ENCODE measurements around the gene CLN3.
"Not testable (repeated sequence)": the region's sequence is repeated elsewhere in the genome, so short reads cannot be mapped to it uniquely, and the experiment has no call there.

CLN3 gene

GRCh38 chr16:28491970-28492474 lies at the start of gene CLN3:
Gene CLN3 (minus strand): TSS chr16:28492074. CDS start chr16:28491759, 315 bp downstream.
- peak; percentile 82 for DNase-seq (ENCODE audit: low read depth in 2 of 2)

DNA sequence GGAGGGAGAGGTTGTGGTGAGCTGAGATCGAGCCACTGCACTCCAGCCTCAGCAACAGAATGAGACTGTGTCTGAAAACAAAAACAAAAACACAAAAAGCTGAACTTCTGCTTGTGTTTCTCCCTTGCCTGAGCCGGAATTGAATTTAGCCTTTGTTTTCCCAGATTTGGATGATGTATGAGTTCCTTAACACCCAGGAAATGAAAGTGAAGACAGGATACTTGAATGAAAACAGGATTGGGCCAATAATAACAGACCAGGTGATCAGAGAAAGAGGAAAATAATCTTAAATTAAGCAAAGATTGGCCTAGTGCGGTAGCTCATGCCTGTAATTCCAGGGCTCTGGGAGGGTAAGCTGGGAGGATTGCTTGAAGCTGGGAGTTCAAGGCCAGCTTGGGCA lies 48.5 kb upstream of the CLN3 start:
- DNase-seq (ENCODE audit: low read depth in 2 of 2): no peak

DNA sequence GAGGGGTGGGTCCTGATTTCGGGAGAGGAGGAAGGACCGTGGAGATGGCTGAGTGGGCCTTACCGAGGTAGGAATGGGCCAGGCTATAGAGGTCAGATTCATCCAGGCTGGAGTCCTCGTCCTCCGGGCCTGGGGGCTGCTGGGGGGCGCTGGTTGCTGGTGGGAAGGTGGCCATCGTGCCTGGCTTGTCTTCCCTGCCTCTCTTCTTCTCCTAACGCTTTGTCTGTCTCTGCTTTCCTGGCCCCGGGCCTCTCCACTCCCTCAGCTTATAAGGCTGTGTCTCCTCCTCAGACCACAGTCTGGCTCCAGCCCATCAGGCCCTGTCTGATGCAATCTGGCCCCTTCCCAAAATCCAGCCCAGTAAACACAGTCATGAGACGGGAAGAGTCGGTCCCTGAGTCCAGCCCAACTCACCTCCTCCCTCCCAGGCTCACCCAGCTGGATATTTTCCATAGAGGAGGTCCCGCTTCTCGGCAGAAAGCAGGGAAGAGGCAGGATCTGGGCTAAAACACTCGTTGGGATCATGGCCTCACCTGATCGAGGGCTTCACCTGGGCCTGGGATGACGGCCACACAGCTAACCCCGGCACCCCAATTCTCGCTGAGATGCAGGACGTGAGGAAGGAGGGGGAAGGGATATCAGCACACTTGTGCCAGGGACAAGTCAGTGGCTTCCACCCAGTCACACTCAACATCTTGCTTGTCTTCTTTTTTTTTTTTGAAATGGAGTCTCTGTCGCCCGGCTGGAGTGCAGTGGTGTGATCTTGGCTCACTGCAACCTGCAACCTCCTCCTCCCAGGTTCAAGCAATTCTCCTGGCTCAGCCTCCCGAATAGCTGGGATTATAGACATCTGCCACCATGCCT lies 47.1 kb upstream of the CLN3 start, which contains the start of gene NUPR1:
Gene NUPR1 (minus strand): TSS at position 242 of the 864 bp plus-strand sequence. CDS start 67 bp downstream, at position 175.
- DNase-seq (ENCODE audit: low read depth in 2 of 2): no peak

GRCh38 chr16:28537964-28538732 lies 46.3 kb upstream of the CLN3 start:
- no peak for DNase-seq (ENCODE audit: low read depth in 2 of 2)

DNA sequence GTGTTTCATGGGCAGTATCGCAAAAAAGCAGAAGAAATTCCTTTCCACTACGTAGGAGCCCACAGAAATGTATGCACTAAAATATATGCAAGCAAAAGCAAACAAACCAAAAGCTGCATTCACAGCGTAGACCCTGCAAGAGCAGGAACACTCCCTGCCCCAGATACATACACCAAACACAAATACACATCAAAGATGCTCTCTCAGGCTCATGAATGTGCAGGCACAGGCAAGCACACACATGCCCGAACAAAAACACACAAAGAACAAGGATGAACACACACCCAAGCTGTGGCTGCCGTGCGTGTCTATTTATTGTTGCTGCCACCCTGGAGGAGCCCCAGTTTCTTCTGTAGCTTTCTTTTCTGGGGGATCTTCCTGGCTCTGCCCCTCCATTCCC lies 45.2 kb upstream of the CLN3 start:
- DNase-seq (ENCODE audit: low read depth in 2 of 2): no peak

DNA sequence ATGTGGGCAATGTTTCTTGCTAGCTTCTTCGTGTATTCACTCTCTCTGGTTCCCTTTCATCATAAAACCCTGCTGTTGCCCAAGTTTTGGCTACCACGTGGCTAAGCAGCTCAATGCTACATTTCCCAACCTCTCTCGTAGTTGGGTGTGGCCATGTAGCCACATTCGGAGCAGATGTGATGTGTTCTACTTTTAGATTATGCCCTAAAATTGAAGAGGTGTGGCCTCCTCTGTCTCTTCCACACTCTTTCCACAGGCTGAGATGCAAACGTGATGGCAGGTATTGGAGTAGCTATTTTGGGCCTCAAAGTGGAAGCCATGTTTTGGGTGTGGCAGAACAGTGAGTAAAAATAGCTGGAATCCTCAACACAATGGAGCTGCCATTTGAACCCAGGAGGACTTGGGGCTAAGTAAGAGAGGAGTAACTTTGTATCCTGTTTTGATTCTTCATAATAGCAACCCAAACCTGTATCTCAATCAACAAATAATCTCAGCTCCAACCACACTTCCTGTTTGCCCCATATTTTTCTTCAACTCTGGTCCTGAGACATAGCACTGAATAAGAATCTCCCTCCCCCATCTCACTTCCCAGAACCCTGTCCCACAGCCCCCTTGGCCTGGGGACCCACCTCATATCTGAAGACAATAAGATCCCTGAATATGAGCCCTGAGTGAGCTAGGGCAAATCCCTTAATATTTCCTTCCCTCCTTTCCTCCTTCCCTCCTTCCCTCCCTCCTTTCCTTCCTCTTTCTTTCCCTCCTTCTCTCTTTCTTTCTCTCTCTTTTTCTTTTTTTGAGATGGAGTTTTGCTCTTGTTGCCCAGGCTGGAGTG lies 42.9 kb upstream of the CLN3 start:
- no peak for DNase-seq (ENCODE audit: low read depth in 2 of 2)

DNA sequence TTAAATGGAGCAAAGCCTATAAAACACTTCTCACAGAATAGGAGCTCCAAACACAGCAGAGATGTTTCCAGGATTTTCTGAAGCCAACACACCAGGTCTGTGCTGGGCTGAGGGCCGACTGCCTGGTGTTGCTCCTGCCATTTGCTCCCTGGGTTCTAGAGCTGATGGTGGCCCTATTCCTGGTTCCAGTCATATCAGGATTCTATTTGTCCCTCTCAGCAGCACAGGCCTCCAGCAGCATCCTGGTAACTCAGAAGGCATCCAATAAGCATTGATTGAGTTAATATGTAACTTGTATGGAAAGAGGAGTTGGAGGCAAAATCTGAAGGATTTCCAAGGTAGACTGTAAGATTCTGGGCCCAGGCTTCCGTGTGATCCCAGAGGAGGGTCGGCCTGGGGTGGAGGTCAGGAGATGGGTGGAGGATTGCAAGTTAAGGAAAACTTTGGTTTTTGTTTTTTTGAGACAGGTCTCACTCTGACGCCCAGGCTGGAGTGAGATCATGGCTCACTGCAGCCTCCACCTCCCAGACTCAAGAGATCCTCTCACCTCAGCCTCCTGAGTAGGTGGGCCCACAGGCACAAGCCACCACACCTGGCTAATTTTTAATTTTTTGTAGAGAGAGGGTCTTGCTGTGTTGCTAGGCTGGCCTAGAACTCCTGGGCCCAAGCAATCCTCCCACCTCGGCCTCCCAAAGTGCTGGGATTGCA lies 41.2 kb upstream of the CLN3 start:
- DNase-seq (ENCODE audit: low read depth in 2 of 2): no peak

- no peak for DNase-seq (ENCODE audit: low read depth in 2 of 2)
These were observed 40.2 kb upstream of the CLN3 start for GRCh38 chr16:28531777-28532744.

DNA sequence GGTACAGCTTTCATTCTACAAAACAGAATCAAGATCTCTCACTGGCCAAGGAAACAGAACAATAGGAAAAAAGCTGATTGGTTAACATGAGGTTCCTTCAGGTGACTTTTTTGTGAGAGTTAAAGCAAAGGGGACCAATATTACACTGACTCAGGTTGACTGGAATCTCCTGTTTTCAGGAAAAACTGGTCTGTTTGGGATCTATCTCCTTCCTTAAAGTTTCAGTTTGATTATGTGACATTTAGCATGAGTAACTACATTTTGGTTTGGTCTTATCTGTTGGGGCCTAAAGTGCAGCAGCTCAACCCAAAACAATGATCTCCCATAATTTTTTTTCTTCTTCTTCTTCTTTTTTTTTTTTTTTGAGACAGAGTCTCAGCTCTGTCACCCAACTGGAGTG lies 37.2 kb upstream of the CLN3 start:
- no peak for DNase-seq (ENCODE audit: low read depth in 2 of 2)

DNA sequence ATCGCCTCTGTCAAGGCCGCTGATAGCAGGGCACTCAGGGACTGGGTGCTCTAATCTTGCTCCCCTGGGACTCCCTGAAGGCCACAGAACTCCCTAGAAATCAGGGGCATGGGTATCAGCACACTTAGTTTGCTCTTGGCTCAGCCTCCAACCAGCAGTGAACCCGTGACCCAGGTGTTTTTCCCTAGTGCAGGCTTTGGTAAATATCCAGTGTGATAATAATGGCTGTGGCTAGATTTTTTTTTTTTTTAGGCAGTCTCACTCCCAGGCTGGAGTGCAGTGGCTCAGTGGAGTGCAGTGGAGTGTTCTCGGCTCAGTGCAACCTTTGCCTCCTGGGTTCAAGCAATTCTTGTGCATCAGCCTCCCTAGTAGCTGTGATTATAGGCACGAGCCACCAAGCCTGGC lies 36.6 kb upstream of the CLN3 start:
- no peak for DNase-seq (ENCODE audit: low read depth in 2 of 2)

DNA sequence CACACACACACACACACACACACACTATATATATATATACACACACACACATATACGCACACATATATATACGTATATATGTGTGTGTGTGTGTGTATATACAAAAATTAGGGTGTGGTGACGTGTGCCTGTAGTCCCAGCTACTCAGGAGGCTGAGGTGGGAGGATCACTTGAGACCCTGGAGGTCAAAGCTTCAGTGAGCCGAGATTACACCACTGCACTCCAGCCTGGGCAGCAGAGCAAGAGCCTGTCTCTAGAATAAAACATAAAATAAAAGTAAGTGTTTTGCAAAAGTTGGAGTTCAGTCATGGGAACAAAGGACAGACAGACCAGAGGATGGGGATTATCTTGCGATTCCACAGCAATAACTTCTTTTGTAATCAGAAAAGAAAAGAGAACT lies 36.1 kb upstream of the CLN3 start:
- no peak for DNase-seq (ENCODE audit: low read depth in 2 of 2)

GRCh38 chr16:28527100-28527785 lies 35.4 kb upstream of the CLN3 start:
- DNase-seq (ENCODE audit: low read depth in 2 of 2): not testable (repeated sequence)

DNA sequence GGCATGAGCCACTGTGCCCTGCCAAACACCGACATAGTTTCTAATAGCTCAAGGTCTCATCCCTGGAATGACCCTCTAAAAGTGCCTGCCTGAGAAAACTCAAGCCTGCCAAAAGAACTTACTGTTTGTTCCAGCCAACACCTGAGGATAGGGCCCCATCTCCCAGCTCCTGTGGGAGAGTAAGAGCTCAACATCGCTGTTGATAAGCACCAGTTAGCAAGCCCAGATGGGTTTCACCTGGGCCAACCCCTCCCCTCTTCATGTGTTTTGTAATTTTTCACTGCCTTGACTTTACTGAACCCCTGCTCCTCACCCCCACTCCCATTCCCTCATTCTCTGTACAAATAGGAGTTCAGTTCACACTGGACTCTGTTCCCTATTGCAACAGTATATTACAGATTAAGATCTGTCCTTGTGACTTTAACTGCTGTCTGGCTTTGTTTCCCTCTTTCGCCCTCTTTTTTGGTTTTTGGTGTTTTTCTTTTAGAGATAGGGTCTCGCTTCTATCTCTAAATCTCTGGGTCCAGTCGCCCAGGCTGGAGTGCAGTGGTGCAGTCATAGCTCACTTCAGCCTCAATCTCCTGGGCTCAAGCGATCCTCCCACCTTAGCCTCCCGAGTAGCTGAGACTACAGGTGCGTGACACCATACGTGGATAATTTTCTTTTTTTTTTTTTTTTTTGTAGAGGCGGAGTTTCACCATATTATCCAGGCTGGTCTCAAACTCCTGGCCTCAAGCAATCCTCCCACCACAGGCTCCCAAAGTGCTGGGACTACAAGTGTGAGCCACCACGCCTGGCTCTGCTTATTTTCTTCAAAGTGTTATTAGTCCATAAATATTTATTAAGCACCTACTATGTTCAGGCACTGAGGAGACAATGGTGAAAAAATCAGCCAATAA lies 34.6 kb upstream of the CLN3 start:
- DNase-seq (ENCODE audit: low read depth in 2 of 2): no peak

DNA sequence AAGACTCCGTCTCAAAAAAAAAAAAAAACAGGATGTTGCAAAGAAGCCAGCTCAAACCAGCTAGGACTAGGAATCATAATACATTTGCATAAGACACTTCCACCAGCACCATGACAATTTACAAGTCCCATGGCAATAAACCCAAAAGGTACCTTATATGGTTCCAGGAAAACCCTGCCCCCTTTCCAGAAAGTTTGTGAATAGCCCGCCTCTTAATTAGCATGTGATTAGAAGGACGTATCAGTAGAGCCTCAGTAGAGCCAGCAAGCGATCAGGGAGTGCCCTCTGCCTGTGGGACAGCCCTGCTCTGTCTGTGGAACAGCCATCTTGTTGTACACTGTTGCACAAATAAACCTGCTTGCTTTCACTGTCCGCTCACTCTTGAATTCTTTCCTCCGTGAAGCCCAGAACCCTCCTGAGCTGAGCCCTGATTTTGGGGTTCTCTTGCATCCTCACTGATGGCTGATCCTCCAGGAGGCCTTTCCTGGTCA lies 32.9 kb upstream of the CLN3 start:
- no peak for DNase-seq (ENCODE audit: low read depth in 2 of 2)

GRCh38 chr16:28522792-28523191 lies 30.9 kb upstream of the CLN3 start:
- no peak for DNase-seq (ENCODE audit: low read depth in 2 of 2)

GRCh38 chr16:28521436-28521835 lies 29.6 kb upstream of the CLN3 start:
- DNase-seq (ENCODE audit: low read depth in 2 of 2): no peak

DNA sequence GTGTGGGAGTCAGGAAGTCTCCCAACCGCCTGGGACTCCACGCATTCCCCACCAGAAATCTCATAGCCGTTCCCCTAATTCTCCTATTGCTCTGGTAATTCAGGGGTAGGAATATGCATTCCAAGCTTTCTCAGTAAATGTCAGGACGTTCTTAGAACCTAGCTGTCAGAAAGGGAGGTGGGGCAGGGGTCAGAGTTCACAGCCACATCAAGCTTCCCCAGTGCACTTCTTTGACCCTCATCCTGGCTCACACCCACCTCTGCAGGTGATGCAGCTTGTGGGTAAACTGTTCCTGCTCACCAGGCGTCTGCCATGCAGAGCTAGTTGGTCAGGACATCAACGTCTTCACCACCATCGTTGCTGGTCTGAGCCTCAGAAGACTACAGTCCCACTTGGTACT lies 28.8 kb upstream of the CLN3 start:
- DNase-seq (ENCODE audit: low read depth in 2 of 2): no peak

GRCh38 chr16:28514246-28514645 lies 22.4 kb upstream of the CLN3 start:
- no peak for DNase-seq (ENCODE audit: low read depth in 2 of 2)

All from stimulated activated CD4-positive, alpha-beta T cell treated with anti-CD3 and anti-CD28 coated beads, Interleukin-15, amount 100 ng/mL, for 48 hours (primary cell).